H9 (cell line): ENCODE data around the gene CCSER2. TPM values are rescaled to one million over a fixed set of nuclear protein-coding genes. Genes with fewer than 3 reads are reported as not detected.

Experiments
- DNase-seq: peaks from one replicate; pipeline ENCODE4 v3.0.0-alpha.2; 2017
- H2AFZ ChIP-seq: one replicate; pipeline ENCODE4 v1.6.1; 2013; ENCODE audit warnings: mild to moderate bottlenecking, low read length, control low read depth, moderate library complexity
- H2AK5ac ChIP-seq: 2 replicates; pipeline ENCODE4 v1.6.1; 2013; ENCODE audit warnings: low read length, control low read depth, mixed read lengths; ENCODE audit not compliant: insufficient read length
- H2BK120ac ChIP-seq: one replicate; pipeline ENCODE4 v1.6.1; 2013; ENCODE audit warnings: low read depth, mild to moderate bottlenecking, low read length, control low read depth, inconsistent platforms; ENCODE audit not compliant: poor library complexity, severe bottlenecking
- H2BK12ac ChIP-seq: 2 replicates; pipeline ENCODE4 v1.6.1; 2013; ENCODE audit warnings: low read length, control low read depth, mixed read lengths, low read depth; ENCODE audit not compliant: insufficient read length
- H2BK15ac ChIP-seq: 2 replicates; pipeline ENCODE4 v1.6.1; 2013; ENCODE audit warnings: low read depth, low read length, control low read depth
- H2BK20ac ChIP-seq: one replicate; pipeline ENCODE4 v1.6.1; 2013; ENCODE audit warnings: low read depth, mild to moderate bottlenecking, low read length, control low read depth, inconsistent platforms; ENCODE audit not compliant: poor library complexity, severe bottlenecking
- H2BK5ac ChIP-seq: 2 replicates; pipeline ENCODE4 v1.6.1; 2013; ENCODE audit warnings: low read length, control low read depth, mixed read lengths; ENCODE audit not compliant: insufficient read length
- H3K14ac ChIP-seq: 2 replicates; pipeline ENCODE4 v1.6.1; 2013; ENCODE audit warnings: low read length, control low read depth; ENCODE audit not compliant: insufficient read depth
- H3K18ac ChIP-seq: 2 replicates; pipeline ENCODE4 v1.6.1; 2013; ENCODE audit warnings: low read depth, mild to moderate bottlenecking, mixed read lengths, low read length, control low read depth; ENCODE audit not compliant: insufficient read length
- H3K23ac ChIP-seq: 2 replicates; pipeline ENCODE4 v1.6.1; 2013; ENCODE audit warnings: low read length, control low read depth, mixed read lengths, low read depth; ENCODE audit not compliant: insufficient read length
- H3K23me2 ChIP-seq: 2 replicates; pipeline ENCODE4 v1.6.1; 2013; ENCODE audit warnings: low read depth, mild to moderate bottlenecking, mixed read lengths, low read length, control low read depth; ENCODE audit not compliant: insufficient read length, poor library complexity, severe bottlenecking
- H3K27ac ChIP-seq: 2 replicates; pipeline ENCODE4 v1.5.1; 2013; ENCODE audit warnings: low read length, control low read depth, mixed read lengths, low read depth; ENCODE audit not compliant: insufficient read length
- H3K27me3 ChIP-seq: 2 replicates; pipeline ENCODE4 v1.6.1; 2013; ENCODE audit warnings: low read length, control low read depth, inconsistent platforms; ENCODE audit not compliant: insufficient read depth
- H3K4ac ChIP-seq: 2 replicates; pipeline ENCODE4 v1.6.1; 2013; ENCODE audit warnings: low read depth, mild to moderate bottlenecking, control low read depth, inconsistent platforms, low read length, moderate library complexity
- H3K4me1 ChIP-seq: 2 replicates; pipeline ENCODE4 v1.6.1; 2013; ENCODE audit warnings: low read length, control low read depth, inconsistent platforms; ENCODE audit not compliant: insufficient read depth
- H3K4me2 ChIP-seq: 2 replicates; pipeline ENCODE4 v1.6.1; 2013; ENCODE audit warnings: low read length, control low read depth, mixed read lengths; ENCODE audit not compliant: insufficient read length, insufficient read depth
- H3K56ac ChIP-seq: 2 replicates; pipeline ENCODE4 v1.6.1; 2013; ENCODE audit warnings: low read depth, mild to moderate bottlenecking, mixed read lengths, low read length, control low read depth; ENCODE audit not compliant: insufficient read length
- H3K79me1 ChIP-seq: 2 replicates; pipeline ENCODE4 v1.6.1; 2013; ENCODE audit warnings: low read depth, mild to moderate bottlenecking, moderate library complexity, low read length, control low read depth, inconsistent platforms; ENCODE audit not compliant: insufficient read depth, poor library complexity, severe bottlenecking
- H3K79me2 ChIP-seq: 2 replicates; pipeline ENCODE4 v1.6.1; 2013; ENCODE audit warnings: low read length, control low read depth, inconsistent platforms; ENCODE audit not compliant: insufficient read depth
- H3K9ac ChIP-seq: 2 replicates; pipeline ENCODE4 v1.6.1; 2013; ENCODE audit warnings: low read length, control low read depth, mixed read lengths; ENCODE audit not compliant: insufficient read length; ENCODE audit errors: extremely low read depth
- H3K9me3 ChIP-seq: one replicate; pipeline ENCODE4 v1.6.1; 2013; ENCODE audit warnings: low read depth, low read length, inconsistent platforms; ENCODE audit not compliant: control insufficient read depth
- H3T11ph ChIP-seq: one replicate; pipeline ENCODE4 v1.6.1; 2013; ENCODE audit warnings: mild to moderate bottlenecking, low read length, control low read depth, inconsistent platforms
- H4K20me1 ChIP-seq: one replicate; pipeline ENCODE4 v1.6.1; 2013; ENCODE audit not compliant: control insufficient read depth, insufficient read length, insufficient read depth
- H4K5ac ChIP-seq: 2 replicates; pipeline ENCODE4 v1.6.1; 2013; ENCODE audit warnings: low read depth, mild to moderate bottlenecking, mixed read lengths, low read length, control low read depth; ENCODE audit not compliant: insufficient read length
- H4K8ac ChIP-seq: replicated peaks from 2 replicates; pipeline ENCODE4 v1.6.1; 2013; ENCODE audit warnings: low read length, control low read depth, mixed read lengths, low read depth; ENCODE audit not compliant: insufficient read length
- H4K91ac ChIP-seq: 2 replicates; pipeline ENCODE4 v1.6.1; 2013; ENCODE audit warnings: low read depth, mild to moderate bottlenecking, moderate library complexity, mixed read lengths, low read length, control low read depth; ENCODE audit not compliant: insufficient read length
- H3K27ac Mint-ChIP-seq, 3 experiments: 2 replicates in 2 of 3; 3 replicates in 1 of 3; pipeline ENCODE4 v1.8.0; 2020 to 2021; ENCODE audit warnings: mixed read lengths in 3 of 3, mild to moderate bottlenecking in 1 of 3, moderate library complexity in 1 of 3
- H3K27me3 Mint-ChIP-seq: 2 replicates; pipeline ENCODE4 v1.8.0; 2021; ENCODE audit warnings: low read depth, mild to moderate bottlenecking, moderate library complexity, mixed read lengths
- H3K36me3 Mint-ChIP-seq, 3 experiments: 2 replicates in 2 of 3; 3 replicates in 1 of 3; pipeline ENCODE4 v1.8.0; 2020 to 2021; ENCODE audit warnings: low read depth in 3 of 3, mixed read lengths in 3 of 3; ENCODE audit not compliant: insufficient read depth in 1 of 3
- H3K4me1 Mint-ChIP-seq, 2 experiments: 2 replicates each; pipeline ENCODE4 v1.8.0; 2020; ENCODE audit warnings: mixed read lengths in 2 of 2
- H3K4me3 Mint-ChIP-seq, 2 experiments: 2 replicates in 1 of 2; 3 replicates in 1 of 2; pipeline ENCODE4 v1.8.0; 2020 to 2021; ENCODE audit warnings: mild to moderate bottlenecking in 2 of 2, mixed read lengths in 2 of 2, moderate library complexity in 1 of 2
- H3K9me3 Mint-ChIP-seq, 2 experiments: 2 replicates in 1 of 2; 3 replicates in 1 of 2; pipeline ENCODE4 v1.8.0; 2020; ENCODE audit warnings: mild to moderate bottlenecking in 2 of 2, mixed read lengths in 2 of 2, moderate library complexity in 1 of 2
- WGBS: extraction: QIAGEN DNeasy Blood & Tissue Kit; methylation state at CpG from one replicate; pipeline ENCODE4 v1.1.7; 2013; ENCODE audit warnings: missing lambda C conversion rate, low lambda C conversion rate, mixed read lengths; ENCODE audit not compliant: insufficient read length; ENCODE audit errors: extremely low coverage; 5-methylcytosine and 5-hydroxymethylcytosine counted together
- total RNA-seq: library from RNA; stranded (reverse); gene quantifications from 2 replicates; pipeline ENCODE4 v1.2.1, GENCODE V29; 2021
- TF ChIP-seq, protein P1 (sequence below): fragments of 200-600 bp; sonication (generic); conservative IDR thresholded peaks from 3 replicates; pipeline ENCODE4 v1.8.0; 2021; ENCODE audit warnings: antibody characterized with exemption, mild to moderate bottlenecking

The CCSER2 gene
- total RNA-seq, 1 experiment from 2014 or later, result 22.2 TPM

DNA sequence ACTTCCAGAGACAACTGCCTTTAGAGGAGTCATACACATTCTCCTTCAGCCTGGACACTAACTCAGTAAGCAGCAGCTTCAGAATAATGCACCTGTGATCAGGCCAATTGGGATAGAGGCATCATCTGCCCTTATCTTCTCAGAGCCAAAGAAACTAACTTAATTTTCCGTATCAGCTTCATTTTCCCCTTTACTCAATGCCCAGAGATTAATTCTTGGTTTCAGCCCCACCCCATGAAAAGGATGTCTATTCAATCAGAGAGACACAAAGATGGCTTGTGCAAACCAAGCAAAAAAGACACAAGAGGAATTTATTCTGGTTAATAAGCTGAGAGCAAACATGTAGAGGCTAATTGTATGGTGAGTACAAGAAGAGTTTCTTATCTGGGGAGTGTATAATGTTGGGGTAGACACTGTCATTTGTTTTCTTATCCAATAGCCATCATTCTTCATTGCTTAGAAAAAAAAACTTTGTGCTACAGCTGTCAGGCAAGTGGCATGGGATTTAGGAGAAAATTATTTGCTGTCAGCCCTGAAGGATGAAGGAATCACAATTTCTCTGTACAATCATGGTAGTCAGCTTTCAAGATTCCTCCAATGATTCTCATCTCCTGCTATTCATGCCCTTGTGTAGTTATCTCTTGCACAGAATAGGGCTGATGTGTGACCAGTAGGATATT lies 38.7 kb upstream of the CCSER2 start:
- no peak overlapping the region for H2AK5ac ChIP-seq
- H4K91ac ChIP-seq, result no peak overlapping the region
- Mint-ChIP-seq H3K27me3 (no peaks in the 10 kb centered on the region), H3K4me3 (no peak overlapping the region), H3K36me3 (no peaks in the 10 kb centered on the region), H3K9me3 (no peaks in the 10 kb centered on the region), H3K4me1 (0 out of 4 replicates have a peak, but pooled peaks cover 0 to 2% of the 10 kb centered on the region in 2 experiments), H3K27ac (no peak overlapping the region)
- H2BK12ac ChIP-seq, result no peak overlapping the region
- no peak overlapping the region for H3K27ac ChIP-seq
- H3K9me3 ChIP-seq, result no peaks in the 10 kb centered on the region
- no peak overlapping the region for H3K23ac ChIP-seq
- H2BK120ac ChIP-seq, result no peak overlapping the region
- no peak overlapping the region for H2BK5ac ChIP-seq
- H3T11ph ChIP-seq, result no peak overlapping the region
- H4K5ac ChIP-seq, result no peak overlapping the region
- H4K20me1 ChIP-seq, result no peaks in the 10 kb centered on the region
- no CpG with 5 or more reads among the region's 1 CpG for WGBS
- no peaks in the 10 kb centered on the region for H3K4me1 ChIP-seq
- no peak overlapping the region for H4K8ac ChIP-seq
- H2BK15ac ChIP-seq, result no peak overlapping the region
- no peak overlapping the region for H2BK20ac ChIP-seq
- H3K18ac ChIP-seq, result no peak overlapping the region
- H3K56ac ChIP-seq, result no peak overlapping the region
- TF ChIP-seq, protein P1, sequence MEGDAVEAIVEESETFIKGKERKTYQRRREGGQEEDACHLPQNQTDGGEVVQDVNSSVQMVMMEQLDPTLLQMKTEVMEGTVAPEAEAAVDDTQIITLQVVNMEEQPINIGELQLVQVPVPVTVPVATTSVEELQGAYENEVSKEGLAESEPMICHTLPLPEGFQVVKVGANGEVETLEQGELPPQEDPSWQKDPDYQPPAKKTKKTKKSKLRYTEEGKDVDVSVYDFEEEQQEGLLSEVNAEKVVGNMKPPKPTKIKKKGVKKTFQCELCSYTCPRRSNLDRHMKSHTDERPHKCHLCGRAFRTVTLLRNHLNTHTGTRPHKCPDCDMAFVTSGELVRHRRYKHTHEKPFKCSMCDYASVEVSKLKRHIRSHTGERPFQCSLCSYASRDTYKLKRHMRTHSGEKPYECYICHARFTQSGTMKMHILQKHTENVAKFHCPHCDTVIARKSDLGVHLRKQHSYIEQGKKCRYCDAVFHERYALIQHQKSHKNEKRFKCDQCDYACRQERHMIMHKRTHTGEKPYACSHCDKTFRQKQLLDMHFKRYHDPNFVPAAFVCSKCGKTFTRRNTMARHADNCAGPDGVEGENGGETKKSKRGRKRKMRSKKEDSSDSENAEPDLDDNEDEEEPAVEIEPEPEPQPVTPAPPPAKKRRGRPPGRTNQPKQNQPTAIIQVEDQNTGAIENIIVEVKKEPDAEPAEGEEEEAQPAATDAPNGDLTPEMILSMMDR, result no peak
- no peak overlapping the region for H3K9ac ChIP-seq
- H3K4me2 ChIP-seq, result no peak overlapping the region
- no peaks in the 10 kb centered on the region for H3K79me1 ChIP-seq
- H3K23me2 ChIP-seq, result no peaks in the 10 kb centered on the region
- H3K4ac ChIP-seq, result no peak overlapping the region
- H3K27me3 ChIP-seq, result no peaks in the 10 kb centered on the region
- DNase-seq, result no peak
- H3K14ac ChIP-seq, result no peak overlapping the region
- H2AFZ ChIP-seq, result no peak overlapping the region
- no peaks in the 10 kb centered on the region for H3K79me2 ChIP-seq
